Colon (tissue), 2 donors: ENCODE data around the gene ZFYVE19.
"Not testable (repeated sequence)": the region's sequence is repeated elsewhere in the genome, so short reads cannot be mapped to it uniquely, and the experiment has no call there.

ENCODE experiments used
- FAIRE-seq: peaks from 2 replicates; lab custom pipeline; 2012; peaks lifted over from hg19 to GRCh38; lab: Jason Lieb, UNC
- donor health status: control.
- donor health status: control.

ZFYVE19 gene

GRCh38 chr15:40847223-40847961 lies 40.5 kb downstream of the ZFYVE19 start:
- no peak for FAIRE-seq

GRCh38 chr15:40850576-40851112 lies 43.8 kb downstream of the ZFYVE19 start:
- FAIRE-seq: no peak

GRCh38 chr15:40852529-40852928 lies 45.6 kb downstream of the ZFYVE19 start:
- no peak for FAIRE-seq

- no peak for FAIRE-seq
Observed at GRCh38 chr15:40853241-40853890, 46.5 kb downstream of the ZFYVE19 start.

GRCh38 chr15:40854161-40854560 lies 47.3 kb downstream of the ZFYVE19 start:
- FAIRE-seq: no peak

- no peak for FAIRE-seq
Observed at GRCh38 chr15:40855706-40856234, 48.9 kb downstream of the ZFYVE19 start.

GRCh38 chr15:40856746-40857145 lies 49.9 kb downstream of the ZFYVE19 start:
- no peak for FAIRE-seq

GRCh38 chr15:40857601-40858341 lies 50.9 kb downstream of the ZFYVE19 start:
- no peak for FAIRE-seq

GRCh38 chr15:40858706-40859105 lies 51.8 kb downstream of the ZFYVE19 start:
- FAIRE-seq: no peak

GRCh38 chr15:40859206-40859851 lies 52.4 kb downstream of the ZFYVE19 start:
- FAIRE-seq: no peak

- not testable (repeated sequence) for FAIRE-seq
Observed at GRCh38 chr15:40861147-40861546, 54.3 kb downstream of the ZFYVE19 start.

- no peak for FAIRE-seq
Observed at GRCh38 chr15:40863660-40864270, 56.9 kb downstream of the ZFYVE19 start.
